A673 (cell line): Measurements from ENCODE around the gene DNASE1L3.

ENCODE experiments used
- EZH2 ChIP-seq: fragments of 200-600 bp; sonication (generic); IDR thresholded peaks from 2 replicates; pipeline ENCODE4 v1.6.1; 2017; ENCODE audit warnings: borderline replicate concordance, low read depth, mild to moderate bottlenecking, mixed read lengths, antibody characterized with exemption, low read length; ENCODE audit not compliant: poor library complexity, severe bottlenecking
- TF ChIP-seq, protein P1 (sequence below): fragments of 300-800, 200-600 bp; sonication (generic); conservative IDR thresholded peaks from 2 replicates; pipeline ENCODE4 v1.5.1; 2017; ENCODE audit warnings: low read depth, mild to moderate bottlenecking, antibody characterized with exemption, low read length, moderate library complexity, mixed read lengths

DNA sequence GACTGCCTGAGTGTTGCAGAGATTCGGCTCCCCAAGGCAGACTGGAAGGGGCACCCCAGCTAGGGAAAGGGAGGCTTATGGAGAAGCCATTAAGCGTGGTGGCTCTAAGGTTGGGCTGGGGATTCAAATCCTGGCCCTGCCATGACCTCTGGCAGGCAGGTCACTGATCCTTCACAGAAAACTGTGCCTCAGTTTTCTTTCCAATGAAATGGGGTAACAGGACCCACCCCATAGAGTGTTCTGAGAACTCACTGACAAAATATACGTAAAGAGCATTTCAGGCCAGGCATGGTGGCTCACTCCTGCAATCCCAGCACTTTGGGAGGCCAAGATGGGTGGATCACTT lies 34.6 kb downstream of the DNASE1L3 start:
- TF ChIP-seq, protein P1, sequence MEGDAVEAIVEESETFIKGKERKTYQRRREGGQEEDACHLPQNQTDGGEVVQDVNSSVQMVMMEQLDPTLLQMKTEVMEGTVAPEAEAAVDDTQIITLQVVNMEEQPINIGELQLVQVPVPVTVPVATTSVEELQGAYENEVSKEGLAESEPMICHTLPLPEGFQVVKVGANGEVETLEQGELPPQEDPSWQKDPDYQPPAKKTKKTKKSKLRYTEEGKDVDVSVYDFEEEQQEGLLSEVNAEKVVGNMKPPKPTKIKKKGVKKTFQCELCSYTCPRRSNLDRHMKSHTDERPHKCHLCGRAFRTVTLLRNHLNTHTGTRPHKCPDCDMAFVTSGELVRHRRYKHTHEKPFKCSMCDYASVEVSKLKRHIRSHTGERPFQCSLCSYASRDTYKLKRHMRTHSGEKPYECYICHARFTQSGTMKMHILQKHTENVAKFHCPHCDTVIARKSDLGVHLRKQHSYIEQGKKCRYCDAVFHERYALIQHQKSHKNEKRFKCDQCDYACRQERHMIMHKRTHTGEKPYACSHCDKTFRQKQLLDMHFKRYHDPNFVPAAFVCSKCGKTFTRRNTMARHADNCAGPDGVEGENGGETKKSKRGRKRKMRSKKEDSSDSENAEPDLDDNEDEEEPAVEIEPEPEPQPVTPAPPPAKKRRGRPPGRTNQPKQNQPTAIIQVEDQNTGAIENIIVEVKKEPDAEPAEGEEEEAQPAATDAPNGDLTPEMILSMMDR, result no peak
- no peak for TF ChIP-seq EZH2
